GM21390 (cell line): ENCODE results near the gene TMEM245.

ENCODE experiments used
- ATAC-seq: cut with Tn5 transposase; IDR thresholded peaks from one replicate; pipeline ENCODE4 v1.9.1; 2021; ENCODE audit not compliant: unreplicated experiment

Gene TMEM245

DNA sequence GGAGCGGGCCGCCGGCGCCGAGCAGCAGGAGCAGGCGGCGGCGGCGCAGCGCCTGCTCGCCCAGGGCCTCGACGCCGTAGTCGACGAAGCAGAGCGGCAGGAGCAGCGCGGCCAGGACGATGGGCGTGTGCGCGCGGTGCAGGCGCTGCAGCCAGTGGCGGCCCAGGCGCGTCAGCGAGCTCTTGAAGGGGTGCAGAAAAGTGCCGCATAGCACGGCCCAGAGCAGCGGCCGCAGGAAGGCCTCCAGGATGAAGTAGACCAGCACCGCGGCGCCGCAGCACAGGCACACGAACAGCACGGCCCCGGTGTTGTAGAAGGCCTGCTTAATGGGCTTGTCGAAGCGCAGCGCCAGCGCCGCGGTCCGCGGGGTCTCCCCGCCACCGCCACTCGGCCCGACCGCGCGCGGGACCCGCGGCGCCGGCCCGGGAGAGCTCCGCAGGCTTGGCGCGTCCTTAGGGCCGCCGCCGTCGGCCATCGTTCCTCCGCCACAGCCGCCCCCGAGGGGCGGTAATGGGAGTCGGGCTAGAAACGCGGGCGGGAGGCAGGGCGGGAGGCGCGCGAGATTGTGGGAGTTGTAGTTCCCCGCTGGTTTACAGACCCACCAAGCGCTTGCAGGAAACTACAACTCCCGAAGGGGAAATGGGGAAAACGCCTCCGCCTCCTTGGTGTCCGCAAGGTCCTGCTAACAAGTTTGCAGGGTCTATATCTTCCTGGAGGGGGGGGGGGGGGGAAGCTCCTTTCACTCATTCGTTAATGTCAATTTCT is at the start of gene TMEM245:
TSS of gene TMEM245 (minus strand) at position 509 of the 765 bp plus-strand sequence. CDS start at position 475, 34 bp downstream.
- ATAC-seq: peak; percentile 91

DNA sequence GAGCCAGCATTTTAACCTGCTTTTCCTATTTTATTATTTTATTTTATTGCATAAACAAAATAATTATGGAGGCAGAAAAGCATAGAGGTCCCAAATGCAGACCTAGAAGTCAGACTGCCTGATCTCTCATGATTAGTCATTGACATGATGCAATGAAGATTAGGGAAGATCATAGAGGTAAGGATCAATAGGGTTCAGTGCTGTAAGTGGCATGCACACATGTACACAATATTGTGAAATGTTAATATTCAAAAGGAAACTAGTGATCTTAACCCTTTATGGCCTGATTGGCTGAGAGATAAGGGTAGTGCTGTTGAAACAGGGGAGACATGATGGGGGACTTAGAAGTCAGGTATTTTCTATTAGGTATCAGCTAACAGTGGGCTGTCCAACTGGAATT is 48.4 kb upstream of the TMEM245 start:
- no peak for ATAC-seq

DNA sequence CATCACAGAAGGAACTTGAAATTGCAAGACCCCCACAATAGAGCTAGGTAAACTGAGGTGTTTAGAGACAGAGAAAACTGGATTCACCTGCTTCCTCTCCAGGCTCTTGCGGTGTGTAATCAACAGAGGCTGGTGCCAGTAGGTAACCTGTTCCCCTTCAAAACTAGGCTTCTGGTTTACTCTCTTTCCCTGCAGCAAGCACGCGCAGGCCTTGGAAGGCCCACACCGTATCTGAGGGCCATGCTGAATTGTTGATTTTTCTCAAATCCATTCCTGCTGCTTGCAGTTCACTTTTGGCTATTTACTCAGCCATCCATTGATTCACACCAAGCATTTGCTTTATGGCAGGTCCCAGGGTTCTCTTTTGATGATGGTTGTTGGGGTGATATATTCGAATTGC is 48.0 kb upstream of the TMEM245 start:
- ATAC-seq: no peak

DNA sequence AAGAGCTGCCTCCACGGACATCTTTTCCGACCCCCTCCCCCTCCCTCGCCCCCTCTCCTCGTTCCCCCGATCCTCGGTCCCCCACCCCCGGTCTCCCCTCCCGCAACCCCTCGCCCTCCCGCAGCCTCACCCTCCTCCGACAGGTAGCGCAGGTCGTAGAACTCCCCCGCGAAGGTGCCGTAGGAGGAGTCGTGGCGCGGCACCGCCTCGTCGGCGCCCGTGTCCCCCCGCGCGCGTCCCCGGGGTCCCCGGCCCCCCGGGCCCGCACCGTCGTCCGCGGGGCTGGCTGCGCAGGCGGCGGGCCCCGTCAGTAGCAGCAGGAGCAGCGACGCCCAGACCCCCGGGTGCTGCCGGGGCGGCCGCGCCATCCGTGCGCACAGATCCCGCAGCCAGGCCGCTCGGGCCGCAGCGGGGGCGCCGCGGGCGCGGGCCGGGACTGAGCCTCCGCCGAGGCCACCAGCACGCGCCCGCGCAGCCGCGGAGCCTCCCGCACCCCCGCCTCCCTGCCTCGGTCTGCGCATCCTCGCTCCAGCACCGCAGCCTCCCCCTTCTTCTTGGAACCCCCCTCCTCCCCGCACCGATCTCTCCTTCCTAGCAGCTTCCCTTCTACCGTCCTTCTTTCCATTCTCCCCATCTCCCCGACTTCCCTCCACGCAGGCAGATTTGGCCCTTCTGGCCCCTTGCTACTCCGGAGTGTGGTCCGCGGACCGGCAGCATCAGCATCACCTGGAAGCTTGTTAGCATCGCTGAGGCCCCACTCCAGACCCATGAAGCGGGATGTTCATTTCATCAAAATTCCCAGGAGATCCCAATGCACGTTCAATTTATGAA is 47.2 kb upstream of the TMEM245 start, which contains the start of gene FRRS1L:
TSS of gene FRRS1L (minus strand) at position 479 of the 831 bp plus-strand sequence. CDS start at position 368, 111 bp downstream.
- no peak for ATAC-seq

DNA sequence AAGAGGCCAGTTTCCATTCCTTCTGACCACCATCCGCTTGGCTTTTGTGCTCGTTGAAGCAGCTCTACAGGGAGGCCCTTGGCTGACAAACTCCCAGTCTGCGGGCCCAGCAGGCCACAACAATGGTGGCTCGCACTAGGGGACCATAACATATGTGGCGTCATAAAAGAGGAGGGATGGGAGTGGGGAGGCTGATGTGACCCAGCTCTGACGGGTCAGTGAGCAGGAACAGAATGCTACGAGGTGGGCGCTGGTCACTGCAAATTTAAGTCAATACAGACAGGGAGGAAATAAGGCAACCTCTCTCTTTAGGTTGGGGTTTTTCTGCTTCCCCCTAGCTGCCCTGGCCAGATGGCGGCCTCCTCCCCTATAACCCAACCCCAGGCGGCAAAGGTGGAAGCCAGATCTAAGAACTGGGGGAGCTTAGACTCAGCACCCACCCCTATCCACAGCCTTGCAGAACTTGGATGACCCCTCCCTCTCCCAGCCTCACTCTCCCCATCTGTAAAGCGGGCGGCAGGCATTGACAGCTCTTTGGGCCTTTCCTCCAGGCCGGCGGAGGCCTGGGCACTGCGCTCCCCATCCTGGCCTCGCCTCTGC is 46.5 kb upstream of the TMEM245 start:
- no peak for ATAC-seq

DNA sequence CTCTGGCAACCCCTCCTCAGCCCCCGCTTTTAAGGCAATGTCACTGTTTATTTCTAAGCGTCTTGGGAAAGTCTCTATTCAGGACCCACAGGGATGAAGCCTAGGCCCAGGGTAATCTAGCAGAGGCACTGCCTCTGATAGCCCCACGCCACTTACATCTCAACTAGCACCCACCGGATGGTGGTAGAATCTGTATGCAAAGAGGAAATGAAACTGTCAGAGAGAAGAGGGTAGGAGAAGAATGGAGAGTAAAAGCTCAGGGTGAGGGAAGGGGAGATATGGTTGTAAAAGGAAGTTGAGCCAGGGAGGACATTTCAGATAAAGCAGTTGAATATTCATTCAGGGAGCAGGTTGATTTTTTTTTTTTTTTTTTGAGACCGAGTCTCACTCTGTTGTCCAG is 44.3 kb upstream of the TMEM245 start:
- peak; percentile 77 for ATAC-seq

DNA sequence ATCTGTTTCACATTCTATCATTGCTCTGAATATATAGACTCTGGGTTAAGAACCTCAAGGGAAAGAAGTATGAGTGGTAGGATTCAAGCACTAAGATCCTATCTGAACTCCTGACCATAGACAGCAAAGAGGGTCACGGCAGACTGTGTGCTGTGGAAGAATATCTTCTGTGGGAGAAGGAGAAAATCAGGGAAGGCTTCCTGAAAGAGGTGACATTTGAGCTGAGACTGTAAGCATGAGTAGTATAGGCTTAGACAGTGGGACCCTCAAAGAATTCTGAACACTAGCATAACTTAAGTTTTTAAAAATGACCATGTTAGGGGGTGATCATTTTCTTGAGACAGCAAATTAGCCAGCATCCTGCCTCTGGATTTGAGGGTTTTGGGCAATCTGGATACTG is 43.4 kb upstream of the TMEM245 start:
- no peak for ATAC-seq

DNA sequence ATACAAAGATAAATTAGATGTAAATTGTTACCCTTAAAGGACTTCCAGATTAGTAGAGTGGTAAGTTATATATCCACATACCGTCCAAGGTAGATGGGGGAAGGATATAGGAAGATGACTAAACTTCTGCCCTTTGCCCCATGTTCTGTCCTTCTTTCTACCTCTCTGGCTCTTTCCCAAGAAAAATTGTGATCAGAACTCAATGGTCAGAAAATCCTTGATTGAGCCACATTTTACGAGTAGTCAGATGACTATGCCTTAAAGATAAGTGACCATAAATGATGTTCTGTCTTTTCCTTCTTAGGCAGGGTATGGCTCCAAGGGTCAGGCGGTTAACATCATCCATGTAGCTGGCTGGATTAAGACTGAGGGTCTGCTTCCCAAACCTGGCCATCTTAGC is 42.9 kb upstream of the TMEM245 start:
- no peak for ATAC-seq

DNA sequence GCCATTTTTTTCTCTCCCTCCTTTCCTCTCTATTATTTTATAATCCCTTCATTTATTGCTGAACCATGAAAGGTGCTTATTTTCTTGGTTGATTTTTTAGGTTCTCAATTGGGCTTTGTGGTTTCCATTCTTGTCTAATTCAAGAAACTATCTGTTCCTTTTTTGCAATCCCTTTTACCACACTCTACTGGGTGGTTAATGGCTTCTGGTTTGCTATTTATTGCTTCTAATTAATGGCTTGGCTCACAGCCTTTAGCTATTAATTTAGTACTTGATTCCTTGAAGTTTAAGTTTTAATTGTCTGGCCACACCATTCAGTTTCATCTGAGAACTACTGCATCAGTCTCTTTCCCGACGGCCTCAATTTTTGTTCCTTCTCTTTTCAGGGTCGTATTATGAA is 41.7 kb upstream of the TMEM245 start:
- ATAC-seq: no peak

DNA sequence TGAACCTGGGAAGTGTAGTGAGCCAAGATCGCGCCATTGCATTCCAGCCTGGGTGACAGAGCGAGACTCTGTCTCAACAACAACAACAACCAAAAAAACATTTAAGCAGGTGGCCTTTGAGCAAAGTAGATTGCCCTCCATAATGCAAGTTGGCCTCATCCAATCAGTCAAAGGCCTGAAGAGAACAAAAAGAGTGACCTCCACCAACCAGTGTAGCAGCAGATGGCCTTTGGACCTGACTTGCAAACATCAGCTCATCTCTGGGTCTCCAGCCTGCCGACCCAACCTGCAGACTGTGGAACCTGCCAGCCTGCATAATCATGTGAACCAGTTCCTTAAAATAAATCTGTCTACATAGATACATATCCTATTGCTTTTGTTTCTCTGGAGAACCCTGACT is 39.8 kb upstream of the TMEM245 start:
- ATAC-seq: no peak

DNA sequence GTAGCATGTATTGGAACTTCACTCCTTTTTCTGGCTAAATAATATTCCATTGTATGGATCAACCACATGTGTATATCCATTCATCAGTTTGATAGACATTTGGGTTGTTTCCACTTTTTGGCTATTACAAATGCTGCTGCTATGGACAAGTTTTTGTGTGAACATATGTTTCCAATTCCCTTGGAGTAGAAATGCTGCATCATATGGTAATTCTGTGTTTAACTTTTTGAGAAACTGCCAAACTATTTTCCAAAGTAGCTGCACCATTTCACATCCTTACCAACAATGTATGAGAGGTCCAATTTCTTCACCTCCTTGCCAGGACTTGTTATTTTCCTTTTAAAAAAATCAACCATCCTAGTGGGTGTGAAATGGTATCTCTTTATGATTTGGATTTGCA is 38.9 kb upstream of the TMEM245 start:
- no peak for ATAC-seq

DNA sequence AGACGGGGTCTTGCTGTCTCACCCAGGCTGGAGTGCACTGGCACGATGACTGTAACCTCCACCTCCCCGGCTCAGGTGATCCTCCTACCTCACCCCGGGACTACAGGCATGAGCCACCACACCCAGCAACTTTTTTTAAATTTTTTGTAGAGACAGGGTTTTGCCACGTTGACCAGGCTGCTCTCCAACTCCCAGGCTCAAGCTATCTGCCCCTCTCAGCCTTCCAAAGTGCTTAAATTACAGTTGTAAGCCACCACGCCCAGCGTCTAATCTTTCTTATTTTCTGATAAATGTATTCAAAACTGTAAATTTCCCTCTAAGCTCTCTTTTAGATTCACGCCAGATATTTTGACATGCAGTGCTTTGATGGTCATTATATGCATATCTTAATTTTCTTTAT is 37.0 kb upstream of the TMEM245 start:
- ATAC-seq: no peak

DNA sequence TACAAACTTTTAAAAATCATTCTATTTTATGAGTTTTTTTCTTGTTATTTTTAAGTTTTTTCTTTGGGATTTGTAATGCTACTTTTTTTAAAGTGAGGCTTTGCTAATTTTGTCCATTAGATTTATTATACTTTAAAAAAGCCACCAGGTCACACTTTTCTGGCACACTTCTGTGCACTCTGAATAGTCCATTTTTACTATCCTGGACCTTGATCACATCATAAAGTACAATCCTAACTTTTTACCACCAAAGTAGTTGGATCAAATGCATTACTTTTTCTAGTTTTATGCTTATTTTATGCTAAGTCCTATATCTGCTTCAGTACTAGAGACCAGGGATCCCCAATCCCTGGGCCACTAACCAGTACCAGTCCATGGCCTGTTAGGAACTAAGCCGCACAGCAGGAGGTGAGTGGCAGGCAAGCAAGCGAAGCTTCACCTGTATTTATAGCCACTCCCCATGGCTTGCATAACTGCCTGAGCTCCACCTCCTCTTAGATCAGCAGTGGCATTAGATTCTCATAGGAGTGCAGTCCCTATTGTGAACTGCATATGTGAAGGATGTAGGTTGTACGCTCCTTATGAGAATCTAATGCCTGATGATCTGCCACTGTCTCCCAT is 31.3 kb upstream of the TMEM245 start:
- no peak for ATAC-seq

DNA sequence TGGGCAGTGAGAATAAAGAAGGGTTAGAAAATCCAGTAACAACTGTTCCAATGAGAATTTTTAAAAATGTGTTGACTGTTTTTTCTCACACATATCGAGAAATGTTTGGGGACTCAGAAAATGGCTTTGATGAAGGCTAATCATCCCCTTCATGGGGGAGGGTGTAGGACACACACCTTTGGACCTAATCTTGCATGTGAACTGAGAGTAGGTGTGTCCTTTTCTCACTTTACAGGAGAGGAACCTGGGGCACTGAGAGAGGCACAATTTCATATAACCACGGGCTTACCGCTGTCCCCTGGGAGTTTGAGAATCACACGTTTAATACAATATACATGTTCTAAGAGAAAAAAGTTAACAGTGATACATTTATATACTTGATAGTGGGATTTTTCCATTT is 30.0 kb upstream of the TMEM245 start:
- no peak for ATAC-seq

DNA sequence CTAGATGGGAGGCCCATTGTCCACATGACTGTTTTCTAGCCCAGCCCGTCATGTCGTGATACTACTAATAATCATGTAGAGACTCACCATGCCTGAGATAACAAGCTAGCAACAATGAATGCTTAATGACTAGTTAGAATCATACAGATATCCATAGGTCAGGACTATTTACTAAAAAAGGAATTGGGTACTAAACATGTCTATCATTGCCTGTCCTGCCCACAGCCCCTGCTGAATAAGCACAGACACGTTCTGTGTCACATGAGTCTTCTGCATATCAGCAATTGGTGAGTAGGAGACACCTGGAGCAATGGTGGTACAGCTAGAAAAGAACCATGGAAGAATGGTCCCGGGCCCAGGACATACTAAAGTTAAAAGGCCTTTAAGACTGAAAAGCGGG is 29.3 kb upstream of the TMEM245 start:
- no peak for ATAC-seq

DNA sequence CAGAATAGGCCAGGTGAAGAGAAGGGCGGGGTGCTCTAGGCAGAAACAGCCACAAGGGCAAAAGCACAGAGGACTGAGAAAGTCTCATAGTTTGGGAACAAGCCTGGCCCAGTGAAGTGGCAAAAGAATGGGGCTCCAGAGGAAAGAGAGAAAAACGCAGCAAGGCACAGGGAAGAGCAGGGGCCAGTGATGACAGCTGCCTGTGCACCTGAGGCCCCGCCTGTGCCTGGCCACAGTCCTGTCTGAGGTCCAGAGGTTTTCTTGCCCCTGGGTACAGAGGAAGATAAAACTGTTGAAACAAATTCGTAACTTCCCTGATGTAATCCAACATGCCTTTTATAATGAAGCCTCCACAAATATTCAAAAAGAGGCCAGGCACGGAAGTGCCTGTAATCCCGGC is 25.3 kb upstream of the TMEM245 start:
- ATAC-seq: no peak

DNA sequence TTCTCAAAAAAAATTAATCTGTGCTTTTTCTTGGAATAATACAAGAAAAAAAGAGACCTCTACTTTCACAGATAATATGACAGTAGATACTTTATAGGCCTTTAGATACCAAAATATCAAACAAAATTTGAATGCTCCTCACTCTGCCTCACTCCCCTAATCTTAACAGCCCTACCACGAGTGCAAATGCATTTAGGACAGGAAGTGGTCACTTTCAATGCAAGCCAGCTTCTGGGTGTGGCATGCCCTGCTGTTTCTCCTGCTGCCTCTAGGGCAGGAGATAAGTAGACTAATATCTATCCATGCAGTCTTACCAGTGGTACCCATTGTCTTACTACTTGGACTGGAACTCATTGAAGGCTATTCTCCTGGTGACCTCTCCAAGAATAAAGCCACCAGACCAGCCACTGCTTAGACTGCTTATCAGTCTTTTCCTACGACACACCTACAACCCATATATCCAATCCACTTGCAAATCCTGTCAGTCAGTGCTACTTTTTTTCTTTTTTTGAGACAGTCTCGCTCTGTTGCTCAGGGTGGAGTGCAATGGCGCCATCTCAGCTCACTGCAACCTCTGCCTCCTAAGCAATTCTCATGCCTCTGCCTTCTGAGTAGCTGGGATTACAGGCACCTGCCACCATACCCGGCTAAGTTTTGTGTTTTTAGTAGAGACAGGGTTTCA is 24.3 kb upstream of the TMEM245 start:
- peak; percentile 99 for ATAC-seq

DNA sequence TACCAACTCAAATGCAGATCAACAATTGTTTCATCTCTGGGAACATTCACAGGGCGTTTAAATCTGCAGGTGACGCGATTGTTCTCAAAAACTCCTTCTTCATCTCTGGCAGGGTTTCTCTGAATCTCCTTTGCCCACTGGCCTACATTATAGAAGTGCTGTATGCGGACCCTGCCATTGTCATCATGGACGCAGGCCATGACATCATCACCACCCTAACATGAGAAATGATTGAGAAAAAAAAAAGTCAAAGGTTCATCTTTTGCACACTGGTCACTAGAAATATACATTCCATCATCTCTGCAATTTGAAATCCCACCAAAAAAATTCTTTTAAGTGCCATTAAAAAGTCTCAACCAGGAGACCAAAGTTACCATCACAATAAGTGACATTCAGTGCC is 21.6 kb upstream of the TMEM245 start:
- ATAC-seq: no peak

DNA sequence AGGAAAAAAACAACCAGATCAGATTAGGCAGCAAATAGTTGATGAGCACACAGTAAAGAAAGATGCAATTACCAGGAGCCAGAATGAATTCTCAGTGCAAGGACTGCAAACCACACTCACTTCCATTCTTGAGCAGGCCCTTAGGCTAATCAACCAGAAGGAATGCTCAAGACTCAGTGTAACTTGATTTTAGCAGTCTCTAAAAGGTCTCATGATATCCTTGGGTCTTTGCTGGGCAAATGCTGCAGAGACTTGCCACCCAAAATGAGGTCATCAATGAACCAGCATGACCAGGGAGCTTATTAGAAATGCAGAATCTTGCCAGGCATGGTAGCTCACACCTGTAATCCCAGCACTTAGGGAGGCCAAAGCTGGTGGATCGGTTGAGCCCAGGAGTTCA is 20.1 kb upstream of the TMEM245 start:
- no peak for ATAC-seq

DNA sequence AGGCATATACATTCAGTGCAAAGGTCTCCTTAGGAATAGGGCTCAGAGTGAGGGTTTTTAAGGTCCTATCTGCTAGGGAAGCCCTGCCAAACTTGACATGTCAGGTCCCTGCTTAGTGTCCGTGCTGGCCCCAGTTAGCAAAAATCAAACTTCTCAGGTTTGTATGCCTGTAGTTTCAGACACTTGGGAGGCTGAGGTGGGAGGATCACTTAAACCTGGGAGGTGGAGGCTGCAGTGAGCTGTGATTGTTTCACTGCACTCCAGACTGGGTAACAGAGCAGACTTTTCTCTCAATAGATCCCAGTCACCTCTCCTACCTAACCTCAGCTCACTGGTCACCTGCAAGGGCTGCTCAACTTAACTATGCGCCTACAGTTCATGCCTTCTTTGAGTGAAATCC is 18.7 kb upstream of the TMEM245 start:
- ATAC-seq: no peak

DNA sequence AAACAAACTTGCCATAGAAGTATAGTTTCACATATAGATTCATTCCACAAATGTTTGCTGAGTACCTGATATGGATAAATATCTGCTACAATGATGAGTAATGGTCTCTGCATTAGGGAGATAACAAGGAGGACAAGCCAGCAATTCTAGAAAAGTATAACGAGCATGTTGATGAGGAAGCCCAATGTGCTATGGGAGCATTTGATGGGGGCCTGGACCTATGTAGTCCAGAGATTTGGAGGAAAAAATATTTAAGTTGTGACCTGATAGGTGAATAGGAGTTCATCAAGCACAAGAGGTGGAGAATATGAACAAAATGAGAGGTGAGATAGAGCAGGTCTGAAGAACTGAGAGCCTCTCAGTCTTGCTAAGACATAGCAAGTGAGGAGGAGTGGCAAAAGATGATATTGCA is 14.4 kb upstream of the TMEM245 start:
- no peak for ATAC-seq
